GM12878 (cell line): Measurements from ENCODE around the gene SPNS1. TPM values are rescaled to one million over a fixed set of nuclear protein-coding genes. Genes with fewer than 3 reads are reported as not detected.
A peak's percentile ranks its signal among the peaks of the same experiment; 100 is the strongest.

ENCODE experiments used
- ATAC-seq: fragments of 200-7000 bp; cut with Tn5 transposase; 3 replicates; pipeline ENCODE4 v1.9.1; 2020; ENCODE audit warnings: mild to moderate bottlenecking, moderate library complexity
- BruUV-seq: library from RNA; stranded (reverse); fragments of 400-500 nt; replicated peaks from 2 replicates; lab custom pipeline; 2021; lab: Mats Ljungman, UMichigan
- CTCF ChIA-PET: fragments of 300-600 bp; sonication (Branson Sonifier 250); formaldehyde crosslinking; extraction: SDS; loops from one replicate; lab custom pipeline; 2021; ENCODE audit warnings: inconsistent platforms; lab: Yijun Ruan, JAX
- POLR2A ChIA-PET: fragments of 350-600 bp; formaldehyde crosslinking; extraction: SDS; loops from one replicate; lab custom pipeline; 2021; ENCODE audit warnings: inconsistent platforms; lab: Charles Lee
- RAD21 ChIA-PET: fragments of 300-600 bp; sonication (Branson Sonifier 250); formaldehyde crosslinking; loops from one replicate; lab custom pipeline; 2023; ENCODE audit warnings: antibody characterized with exemption; ENCODE audit not compliant: unreplicated experiment; lab: Charles Lee
- SMC1A ChIA-PET: fragments of 300-600 bp; sonication (Branson Sonifier 250); formaldehyde crosslinking; loops from one replicate; lab custom pipeline; 2023; ENCODE audit not compliant: unreplicated experiment, uncharacterized antibody; lab: Charles Lee
- DNase-seq: peaks from one replicate; pipeline ENCODE4 v3.0.0-alpha.2; 2011; ENCODE audit warnings: low read depth, low spot score
- FAIRE-seq: peaks from 3 replicates; lab custom pipeline; 2011; peaks lifted over from hg19 to GRCh38; lab: Jason Lieb, UNC
- H2AFZ ChIP-seq: 2 replicates; pipeline ENCODE4 v1.6.0; 2011; ENCODE audit warnings: low read depth, low read length, control low read depth; ENCODE audit not compliant: control insufficient read depth
- H3K27ac ChIP-seq: 2 replicates; pipeline ENCODE4 v1.5.1; 2011; ENCODE audit warnings: control low read depth; ENCODE audit not compliant: control insufficient read depth, insufficient read depth
- H3K27me3 ChIP-seq, 2 experiments: replicated peaks in 1 of 2; 2 replicates each; pipeline versions ENCODE4 v1.6.0 to v1.6.1; 2011; ENCODE audit warnings: low read length in 1 of 2; ENCODE audit not compliant: control insufficient read depth in 2 of 2, insufficient read depth in 2 of 2
- H3K36me3 ChIP-seq, 2 experiments: 2 replicates each; pipeline ENCODE4 v1.5.1; 2011; ENCODE audit warnings: low read length in 1 of 2; ENCODE audit not compliant: control insufficient read depth in 2 of 2, insufficient read depth in 2 of 2
- H3K4me1 ChIP-seq: 2 replicates; pipeline ENCODE4 v1.6.1; 2011; ENCODE audit warnings: mild to moderate bottlenecking, low read length, moderate library complexity, mixed read lengths; ENCODE audit not compliant: control insufficient read depth, insufficient read depth
- H3K4me2 ChIP-seq: 2 replicates; pipeline ENCODE4 v1.6.0; 2011; ENCODE audit warnings: control low read depth; ENCODE audit not compliant: control insufficient read depth, insufficient read depth
- H3K4me3 ChIP-seq: fragments of 200-600 bp; sonication (generic); 2 replicates; pipeline ENCODE4 v1.5.1; 2016
- H3K79me2 ChIP-seq: 2 replicates; pipeline ENCODE4 v1.6.0; 2011; ENCODE audit warnings: low read length; ENCODE audit not compliant: control insufficient read depth, insufficient read depth
- H3K9ac ChIP-seq: 2 replicates; pipeline ENCODE4 v1.8.0; 2011; ENCODE audit warnings: low read length, control low read depth, mixed read lengths; ENCODE audit not compliant: control insufficient read depth, insufficient read depth
- H3K9me3 ChIP-seq: replicated peaks from 3 replicates; pipeline ENCODE4 v1.5.1; 2011; ENCODE audit warnings: mild to moderate bottlenecking, low read length; ENCODE audit not compliant: control insufficient read depth, insufficient read depth
- H4K20me1 ChIP-seq: 2 replicates; pipeline ENCODE4 v1.6.0; 2011; ENCODE audit not compliant: control insufficient read depth, insufficient read depth
- CBX5 ChIP-seq: sonication (generic); IDR thresholded peaks from 2 replicates; pipeline ENCODE4 v1.6.1; 2016; ENCODE audit warnings: low read depth, moderate library complexity, mild to moderate bottlenecking, inconsistent platforms
- ESRRA ChIP-seq: IDR thresholded peaks from 2 replicates; pipeline ENCODE4 v1.6.1; 2012; ENCODE audit warnings: mild to moderate bottlenecking, low read length, improper control_type of control experiment
- NFIC ChIP-seq: IDR thresholded peaks from 2 replicates; pipeline ENCODE4 v1.6.1; 2012; ENCODE audit warnings: low read depth, mild to moderate bottlenecking, inconsistent platforms, low read length, moderate library complexity
- NFYA ChIP-seq: IDR thresholded peaks from 2 replicates; pipeline ENCODE4 v1.6.1; 2011; ENCODE audit warnings: low read depth, mild to moderate bottlenecking, low read length, improper control_type of control experiment, borderline replicate concordance
- POLR2A ChIP-seq: IDR thresholded peaks from 2 replicates; pipeline ENCODE4 v1.6.1; 2011; ENCODE audit warnings: low read depth, mild to moderate bottlenecking, low read length
- RAD21 ChIP-seq: IDR thresholded peaks from 2 replicates; pipeline ENCODE4 v1.6.1; 2011; ENCODE audit warnings: mild to moderate bottlenecking, low read depth, low read length, moderate library complexity; ENCODE audit not compliant: insufficient read depth
- SMAD5 ChIP-seq: IDR thresholded peaks from 2 replicates; pipeline ENCODE4 v1.6.1; 2016; ENCODE audit warnings: antibody characterized with exemption, low read depth
- SPI1 ChIP-seq: IDR thresholded peaks from 2 replicates; pipeline ENCODE4 v1.6.1; 2011; ENCODE audit warnings: low read depth, mild to moderate bottlenecking, low read length, moderate library complexity, borderline replicate concordance; ENCODE audit not compliant: insufficient read depth
- YY1 ChIP-seq: IDR thresholded peaks from 2 replicates; pipeline ENCODE4 v1.6.1; 2011; ENCODE audit warnings: low read depth, mild to moderate bottlenecking, low read length
- ZBED1 ChIP-seq: IDR thresholded peaks from 2 replicates; pipeline ENCODE4 v1.6.1; 2016; ENCODE audit warnings: borderline replicate concordance
- ZNF24 ChIP-seq: fragments of 450-650 bp; IDR thresholded peaks from 2 replicates; pipeline ENCODE4 v1.6.1; 2017; ENCODE audit warnings: antibody characterized with exemption, mild to moderate bottlenecking
- WGBS: methylation state at CpG from one replicate; pipeline ENCODE4 v1.1.6; 2016; ENCODE audit warnings: low lambda C conversion rate; ENCODE audit not compliant: insufficient replicate concordance, insufficient coverage; ENCODE audit errors: missing lambda C conversion rate; 5-methylcytosine and 5-hydroxymethylcytosine counted together
- in situ Hi-C: fragments of 300-500 bp; cut with MboI; formaldehyde crosslinking; loops from 9 replicates; pipeline ENCODE4 v1.14.3; 2018; ENCODE audit warnings: mixed read lengths
- intact Hi-C: fragments of 100-400 bp; cut with micrococcal nuclease; formaldehyde crosslinking; loops from one replicate; pipeline ENCODE4 v1.14.2; 2022; ENCODE audit not compliant: unreplicated experiment
- polyA plus RNA-seq, 11 experiments: library from polyadenylated mRNA; depleted of rRNA in 4 of 11; unstranded in 6 of 11; stranded (reverse) in 5 of 11; fragments of >200 nt; fragmentation: Nextera tagmentation in 4 of 11; fragmentation: Illumina TruSeq in 1 of 11; extraction: Ambion mirVana in 4 of 11; extraction: Trizol in 1 of 11; gene quantifications; 1 replicate in 1 of 11; 2 replicates in 10 of 11; pipeline versions ENCODE4 v1.2.1 to v1.2.3, GENCODE V29; 2011 to 2016; ENCODE audit warnings: inconsistent platforms in 2 of 11, missing spikeins in 2 of 11, low read depth in 1 of 11
- total RNA-seq, 4 experiments: library from RNA; depleted of rRNA in 3 of 4; stranded (reverse); fragments of >200 nt in 3 of 4; fragmentation: Illumina TruSeq in 1 of 4; extraction: Trizol in 1 of 4; gene quantifications; 2 replicates each; pipeline versions ENCODE4 v1.2.1 to v1.2.3, GENCODE V29; 2013 to 2021
- TF ChIP-seq, protein P1 (sequence below): fragments of 450-650 bp; formaldehyde crosslinking; IDR thresholded peaks from 2 replicates; pipeline ENCODE4 v1.5.0; 2022; ENCODE audit warnings: mild to moderate bottlenecking, missing genetic modification characterization
- TF ChIP-seq, protein P2 (sequence below): fragments of 450-650 bp; formaldehyde crosslinking; IDR thresholded peaks from 2 replicates; pipeline ENCODE4 v1.4.0; 2020; ENCODE audit warnings: mild to moderate bottlenecking, moderate library complexity
- TF ChIP-seq, protein P3 (sequence below), 3 experiments: IDR thresholded peaks in 2 of 3; conservative IDR thresholded peaks in 1 of 3; 2 replicates each; pipeline ENCODE4 v1.5.1; 2011; ENCODE audit warnings: low read depth in 3 of 3, low read length in 3 of 3, mild to moderate bottlenecking in 3 of 3, control low read depth in 2 of 3, moderate library complexity in 2 of 3, inconsistent platforms in 1 of 3, mixed read lengths in 1 of 3; ENCODE audit not compliant: control insufficient read depth in 2 of 3, insufficient read depth in 1 of 3; ENCODE audit errors: extremely low read depth in 1 of 3

Gene SPNS1
- total and polyA plus RNA-seq, 10 of the 15 experiments (the other 5 are each of a cell fraction or from before 2014, with no cell fraction given): 0.16 to 37.6 (median 12.0) TPM

DNA sequence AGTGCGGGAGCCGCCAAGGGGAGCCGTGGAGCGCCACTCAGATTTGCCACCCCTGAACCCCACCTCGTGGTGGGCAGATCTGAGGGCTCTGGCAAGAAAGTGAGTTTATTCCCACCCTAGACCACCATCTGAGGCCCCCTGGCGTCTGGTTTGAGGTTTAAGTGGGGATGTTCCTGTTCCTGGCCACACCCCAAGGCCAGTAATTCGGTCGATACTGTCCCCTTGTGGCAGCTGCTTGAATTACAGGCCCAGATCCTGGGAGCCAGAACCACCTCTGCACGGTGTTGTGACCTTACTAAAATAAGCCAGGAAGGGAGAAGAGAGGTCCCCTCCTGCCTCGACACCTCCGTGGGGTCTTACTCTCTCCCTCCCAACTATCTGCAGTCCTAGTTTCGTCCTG, 6.9 kb downstream of the SPNS1 start:
- BruUV-seq: no TSS peak
- no peak overlapping the region for H3K9ac ChIP-seq
- 83% methylated on average over 11 of the region's 12 CpGs for WGBS
- H4K20me1 ChIP-seq: no peaks in the 10 kb centered on the region
- H3K4me2 ChIP-seq: no peak overlapping the region
- DNase-seq: no peak
- ChIA-PET SMC1A (no interaction called here), CTCF (no interaction called here), POLR2A (no interaction called here), RAD21 (no interaction called here)
- H3K79me2 ChIP-seq: no peaks in the 10 kb centered on the region
- H3K27ac ChIP-seq: no peak overlapping the region
- no peak overlapping the region for H2AFZ ChIP-seq
- in situ Hi-C loops (no loop called here), intact Hi-C loops (no loop called here)
- no peak for ATAC-seq
- H3K4me1 ChIP-seq: peaks cover 12% of the 10 kb centered on the region
- TF ChIP-seq, protein P1, sequence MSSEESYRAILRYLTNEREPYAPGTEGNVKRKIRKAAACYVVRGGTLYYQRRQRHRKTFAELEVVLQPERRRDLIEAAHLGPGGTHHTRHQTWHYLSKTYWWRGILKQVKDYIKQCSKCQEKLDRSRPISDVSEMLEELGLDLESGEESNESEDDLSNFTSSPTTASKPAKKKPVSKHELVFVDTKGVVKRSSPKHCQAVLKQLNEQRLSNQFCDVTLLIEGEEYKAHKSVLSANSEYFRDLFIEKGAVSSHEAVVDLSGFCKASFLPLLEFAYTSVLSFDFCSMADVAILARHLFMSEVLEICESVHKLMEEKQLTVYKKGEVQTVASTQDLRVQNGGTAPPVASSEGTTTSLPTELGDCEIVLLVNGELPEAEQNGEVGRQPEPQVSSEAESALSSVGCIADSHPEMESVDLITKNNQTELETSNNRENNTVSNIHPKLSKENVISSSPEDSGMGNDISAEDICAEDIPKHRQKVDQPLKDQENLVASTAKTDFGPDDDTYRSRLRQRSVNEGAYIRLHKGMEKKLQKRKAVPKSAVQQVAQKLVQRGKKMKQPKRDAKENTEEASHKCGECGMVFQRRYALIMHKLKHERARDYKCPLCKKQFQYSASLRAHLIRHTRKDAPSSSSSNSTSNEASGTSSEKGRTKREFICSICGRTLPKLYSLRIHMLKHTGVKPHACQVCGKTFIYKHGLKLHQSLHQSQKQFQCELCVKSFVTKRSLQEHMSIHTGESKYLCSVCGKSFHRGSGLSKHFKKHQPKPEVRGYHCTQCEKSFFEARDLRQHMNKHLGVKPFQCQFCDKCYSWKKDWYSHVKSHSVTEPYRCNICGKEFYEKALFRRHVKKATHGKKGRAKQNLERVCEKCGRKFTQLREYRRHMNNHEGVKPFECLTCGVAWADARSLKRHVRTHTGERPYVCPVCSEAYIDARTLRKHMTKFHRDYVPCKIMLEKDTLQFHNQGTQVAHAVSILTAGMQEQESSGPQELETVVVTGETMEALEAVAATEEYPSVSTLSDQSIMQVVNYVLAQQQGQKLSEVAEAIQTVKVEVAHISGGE (CRISPR knock-in tag): no peak
- TF ChIP-seq YY1 (0 out of 2 replicates have a peak, but pooled peaks have one; percentile 30), ZNF24 (no peak), NFYA (no peak), ZBED1 (no peak), CBX5 (peak; percentile 66; the same call in 1 of the 2 replicates), RAD21 (0 out of 2 replicates have a peak, but pooled peaks have one; percentile 9), SMAD5 (no peak), POLR2A (0 out of 2 replicates have a peak, but pooled peaks have one; percentile 12), SPI1 (no peak), NFIC (no peak), ESRRA (no peak)
- TF ChIP-seq, protein P2, sequence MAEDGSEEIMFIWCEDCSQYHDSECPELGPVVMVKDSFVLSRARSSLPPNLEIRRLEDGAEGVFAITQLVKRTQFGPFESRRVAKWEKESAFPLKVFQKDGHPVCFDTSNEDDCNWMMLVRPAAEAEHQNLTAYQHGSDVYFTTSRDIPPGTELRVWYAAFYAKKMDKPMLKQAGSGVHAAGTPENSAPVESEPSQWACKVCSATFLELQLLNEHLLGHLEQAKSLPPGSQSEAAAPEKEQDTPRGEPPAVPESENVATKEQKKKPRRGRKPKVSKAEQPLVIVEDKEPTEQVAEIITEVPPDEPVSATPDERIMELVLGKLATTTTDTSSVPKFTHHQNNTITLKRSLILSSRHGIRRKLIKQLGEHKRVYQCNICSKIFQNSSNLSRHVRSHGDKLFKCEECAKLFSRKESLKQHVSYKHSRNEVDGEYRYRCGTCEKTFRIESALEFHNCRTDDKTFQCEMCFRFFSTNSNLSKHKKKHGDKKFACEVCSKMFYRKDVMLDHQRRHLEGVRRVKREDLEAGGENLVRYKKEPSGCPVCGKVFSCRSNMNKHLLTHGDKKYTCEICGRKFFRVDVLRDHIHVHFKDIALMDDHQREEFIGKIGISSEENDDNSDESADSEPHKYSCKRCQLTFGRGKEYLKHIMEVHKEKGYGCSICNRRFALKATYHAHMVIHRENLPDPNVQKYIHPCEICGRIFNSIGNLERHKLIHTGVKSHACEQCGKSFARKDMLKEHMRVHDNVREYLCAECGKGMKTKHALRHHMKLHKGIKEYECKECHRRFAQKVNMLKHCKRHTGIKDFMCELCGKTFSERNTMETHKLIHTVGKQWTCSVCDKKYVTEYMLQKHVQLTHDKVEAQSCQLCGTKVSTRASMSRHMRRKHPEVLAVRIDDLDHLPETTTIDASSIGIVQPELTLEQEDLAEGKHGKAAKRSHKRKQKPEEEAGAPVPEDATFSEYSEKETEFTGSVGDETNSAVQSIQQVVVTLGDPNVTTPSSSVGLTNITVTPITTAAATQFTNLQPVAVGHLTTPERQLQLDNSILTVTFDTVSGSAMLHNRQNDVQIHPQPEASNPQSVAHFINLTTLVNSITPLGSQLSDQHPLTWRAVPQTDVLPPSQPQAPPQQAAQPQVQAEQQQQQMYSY (CRISPR knock-in tag): no peak
- TF ChIP-seq, protein P3, sequence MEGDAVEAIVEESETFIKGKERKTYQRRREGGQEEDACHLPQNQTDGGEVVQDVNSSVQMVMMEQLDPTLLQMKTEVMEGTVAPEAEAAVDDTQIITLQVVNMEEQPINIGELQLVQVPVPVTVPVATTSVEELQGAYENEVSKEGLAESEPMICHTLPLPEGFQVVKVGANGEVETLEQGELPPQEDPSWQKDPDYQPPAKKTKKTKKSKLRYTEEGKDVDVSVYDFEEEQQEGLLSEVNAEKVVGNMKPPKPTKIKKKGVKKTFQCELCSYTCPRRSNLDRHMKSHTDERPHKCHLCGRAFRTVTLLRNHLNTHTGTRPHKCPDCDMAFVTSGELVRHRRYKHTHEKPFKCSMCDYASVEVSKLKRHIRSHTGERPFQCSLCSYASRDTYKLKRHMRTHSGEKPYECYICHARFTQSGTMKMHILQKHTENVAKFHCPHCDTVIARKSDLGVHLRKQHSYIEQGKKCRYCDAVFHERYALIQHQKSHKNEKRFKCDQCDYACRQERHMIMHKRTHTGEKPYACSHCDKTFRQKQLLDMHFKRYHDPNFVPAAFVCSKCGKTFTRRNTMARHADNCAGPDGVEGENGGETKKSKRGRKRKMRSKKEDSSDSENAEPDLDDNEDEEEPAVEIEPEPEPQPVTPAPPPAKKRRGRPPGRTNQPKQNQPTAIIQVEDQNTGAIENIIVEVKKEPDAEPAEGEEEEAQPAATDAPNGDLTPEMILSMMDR (IDR thresholded peaks at IDR 0.05 in 2 of 3, conservative IDR thresholded peaks at IDR 0.05 in 1 of 3; ENCODE audit: control insufficient read depth in 2 of 3, extremely low read depth in 1 of 3, insufficient read depth in 1 of 3, low read depth in 3 of 3, low read length in 3 of 3): peak in 2 of 3 experiments; percentile 62 to 82; a peak in 5 of 6 replicates
- no peak for FAIRE-seq
- peaks cover 0 to 10% of the 10 kb centered on the region in 2 experiments; a peak in 3 of 4 replicates for H3K36me3 ChIP-seq
- no peaks in the 10 kb centered on the region for H3K27me3 ChIP-seq
- H3K9me3 ChIP-seq: no peaks in the 10 kb centered on the region; the same call in 2 of the 3 replicates
- H3K4me3 ChIP-seq: no peak overlapping the region
